ENCODE measurements around the gene PHLDB3.

The PHLDB3 gene

DNA sequence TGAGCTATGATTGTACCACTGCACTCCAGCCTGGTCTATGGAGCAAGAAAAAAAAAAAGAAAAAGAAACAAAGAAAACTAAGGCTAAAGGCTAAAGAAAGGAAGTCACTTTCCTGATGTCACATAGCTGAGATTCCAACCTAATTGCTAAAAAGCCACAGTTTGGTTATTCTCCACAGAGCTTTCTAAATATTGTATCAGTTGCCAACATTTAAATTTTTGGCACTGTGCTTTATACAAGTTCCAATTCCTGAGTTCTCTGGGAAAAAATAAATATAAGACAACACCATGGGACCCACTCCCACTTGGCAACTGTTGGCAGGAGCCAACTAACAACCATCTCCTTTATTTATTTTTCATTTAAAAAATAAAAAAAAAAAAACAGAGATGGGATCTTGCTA lies 27.9 kb downstream of the PHLDB3 start:
- TF ChIP-seq, protein P1, sequence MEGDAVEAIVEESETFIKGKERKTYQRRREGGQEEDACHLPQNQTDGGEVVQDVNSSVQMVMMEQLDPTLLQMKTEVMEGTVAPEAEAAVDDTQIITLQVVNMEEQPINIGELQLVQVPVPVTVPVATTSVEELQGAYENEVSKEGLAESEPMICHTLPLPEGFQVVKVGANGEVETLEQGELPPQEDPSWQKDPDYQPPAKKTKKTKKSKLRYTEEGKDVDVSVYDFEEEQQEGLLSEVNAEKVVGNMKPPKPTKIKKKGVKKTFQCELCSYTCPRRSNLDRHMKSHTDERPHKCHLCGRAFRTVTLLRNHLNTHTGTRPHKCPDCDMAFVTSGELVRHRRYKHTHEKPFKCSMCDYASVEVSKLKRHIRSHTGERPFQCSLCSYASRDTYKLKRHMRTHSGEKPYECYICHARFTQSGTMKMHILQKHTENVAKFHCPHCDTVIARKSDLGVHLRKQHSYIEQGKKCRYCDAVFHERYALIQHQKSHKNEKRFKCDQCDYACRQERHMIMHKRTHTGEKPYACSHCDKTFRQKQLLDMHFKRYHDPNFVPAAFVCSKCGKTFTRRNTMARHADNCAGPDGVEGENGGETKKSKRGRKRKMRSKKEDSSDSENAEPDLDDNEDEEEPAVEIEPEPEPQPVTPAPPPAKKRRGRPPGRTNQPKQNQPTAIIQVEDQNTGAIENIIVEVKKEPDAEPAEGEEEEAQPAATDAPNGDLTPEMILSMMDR (conservative IDR thresholded peaks at IDR 0.05; ENCODE audit: low read depth, low read length) = no peak
- peak; percentile 39 for DNase-seq (ENCODE audit: low read depth)
- no peak overlapping the region for H3K4me3 ChIP-seq (ENCODE audit: low read length)

DNA sequence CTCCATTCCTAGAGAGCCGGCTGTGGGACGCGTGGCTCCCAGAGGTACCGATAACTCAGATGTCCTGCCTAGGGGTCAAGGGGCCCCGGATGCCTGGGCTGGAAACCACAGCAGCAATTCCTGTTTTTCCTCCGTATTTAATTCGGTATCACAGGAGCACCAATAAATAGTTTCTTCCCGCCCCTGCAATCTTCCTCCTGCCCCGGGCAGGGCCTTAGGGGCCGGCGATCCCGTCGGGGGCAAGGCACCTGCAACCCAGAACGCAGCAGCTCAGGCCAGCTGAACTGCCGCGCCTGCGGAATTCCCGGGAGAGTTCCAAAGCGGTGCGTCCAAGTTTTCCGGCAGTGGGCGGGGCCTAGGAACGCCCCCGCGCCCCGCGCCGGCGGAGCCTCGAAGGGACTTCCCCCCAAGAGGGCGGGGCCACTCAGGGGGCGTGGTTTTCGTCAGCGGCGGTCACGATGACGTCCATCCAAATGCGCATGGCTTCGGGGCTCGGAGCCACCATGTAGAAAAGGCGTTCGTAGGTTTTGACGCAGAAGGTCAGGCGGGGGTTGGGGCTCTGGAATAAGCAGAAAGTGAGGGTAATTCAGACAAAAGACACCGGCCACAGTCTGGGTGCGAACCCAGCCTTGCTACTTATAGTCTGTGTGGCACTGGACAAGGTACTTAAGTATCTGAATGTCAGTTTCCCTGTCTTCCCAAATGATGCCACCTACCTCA lies 29.4 kb downstream of the PHLDB3 start:
- peak; percentile 64 for DNase-seq (ENCODE audit: low read depth)
- TF ChIP-seq, protein P1 (conservative IDR thresholded peaks at IDR 0.05; ENCODE audit: low read depth, low read length) = no peak
- peak overlapping the region; percentile 45 for H3K4me3 ChIP-seq (ENCODE audit: low read length)

DNA sequence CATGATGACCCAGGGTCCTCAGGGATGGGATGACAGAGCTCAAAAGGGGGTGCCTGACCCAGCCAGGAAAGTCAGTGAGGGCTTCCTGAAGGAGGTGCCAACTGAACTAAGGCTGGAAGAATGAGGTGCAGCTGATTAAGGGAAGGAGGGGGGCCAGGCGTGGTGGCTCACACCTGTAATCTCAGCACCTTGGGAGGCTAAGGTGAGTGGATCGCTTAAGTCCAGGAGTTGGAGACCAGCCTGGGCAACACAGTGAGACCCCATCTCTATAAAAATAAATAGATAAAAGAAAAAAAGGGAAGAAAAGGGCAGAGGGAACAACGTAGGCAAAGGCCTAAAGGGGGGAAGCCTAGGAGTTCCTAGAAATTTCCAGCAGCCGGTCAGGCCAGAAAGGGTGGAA lies 30.1 kb downstream of the PHLDB3 start:
- DNase-seq (ENCODE audit: low read depth) = no peak

DNA sequence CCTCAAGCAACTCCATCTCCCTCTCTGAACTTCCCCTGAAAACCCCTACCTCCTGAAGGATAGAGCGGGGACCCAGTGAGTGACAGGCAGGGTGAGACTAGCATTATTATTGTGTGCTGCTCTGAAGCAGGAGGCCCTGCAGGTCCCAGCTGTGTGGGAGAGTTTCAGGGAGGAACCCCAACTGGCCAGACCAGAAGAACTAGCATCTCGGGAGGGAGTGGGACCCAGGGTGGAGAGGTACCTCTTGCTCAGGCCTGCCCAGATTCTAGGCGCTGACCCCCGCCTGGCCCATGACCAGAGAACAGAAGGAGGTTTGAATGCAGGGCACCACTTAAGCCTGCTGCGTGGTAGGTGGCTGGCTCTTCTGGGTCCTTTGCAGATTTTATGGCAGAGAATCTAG lies 33.5 kb downstream of the PHLDB3 start:
- TF ChIP-seq, protein P1 (conservative IDR thresholded peaks at IDR 0.05; ENCODE audit: low read depth, low read length) = no peak
- DNase-seq (ENCODE audit: low read depth) = no peak
- H3K4me3 ChIP-seq (ENCODE audit: low read length) = no peak overlapping the region

More for the DNA sequence above, 30.1 kb downstream of the PHLDB3 start:
- H3K4me3 ChIP-seq (ENCODE audit: low read length) = no peak overlapping the region
- TF ChIP-seq, protein P1 (conservative IDR thresholded peaks at IDR 0.05; ENCODE audit: low read depth, low read length) = no peak

DNA sequence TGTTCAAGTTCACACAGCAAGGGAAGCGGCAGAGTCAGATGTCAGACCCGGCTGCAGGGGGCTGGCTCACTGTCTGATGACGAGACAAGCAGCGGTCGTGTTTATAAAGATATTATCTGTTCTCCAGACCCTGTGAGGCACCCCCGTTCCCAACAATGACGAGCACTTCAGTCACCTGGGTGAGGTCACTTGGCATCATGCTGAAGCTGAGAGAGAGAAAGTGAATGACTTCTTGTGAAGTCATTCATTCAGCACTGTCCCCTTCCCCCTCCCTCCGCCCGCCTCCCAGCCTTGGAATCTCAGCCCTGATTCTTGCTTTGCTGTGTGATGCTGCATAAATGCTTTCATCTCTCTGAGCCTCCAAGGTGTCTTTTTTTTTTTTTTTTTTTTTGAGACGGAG lies 34.3 kb downstream of the PHLDB3 start:
- H3K4me3 ChIP-seq (ENCODE audit: low read length) = no peak overlapping the region
- TF ChIP-seq, protein P1 (conservative IDR thresholded peaks at IDR 0.05; ENCODE audit: low read depth, low read length) = no peak
- DNase-seq (ENCODE audit: low read depth) = no peak

DNA sequence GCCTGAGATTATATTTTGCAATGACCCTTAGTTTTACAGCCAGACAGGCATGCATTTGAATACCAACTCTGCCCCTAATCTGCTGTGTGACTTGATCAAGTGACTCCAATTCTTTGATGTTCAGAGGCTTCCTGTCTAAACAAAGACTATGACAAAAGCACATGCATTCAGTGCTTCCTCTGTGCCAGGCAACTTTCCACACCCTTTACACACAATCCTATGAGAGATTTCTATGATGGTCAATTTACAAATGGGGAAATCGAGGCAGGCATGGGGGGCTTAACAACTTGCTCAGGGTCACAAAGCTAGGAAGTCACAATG lies 35.4 kb downstream of the PHLDB3 start:
- no peak overlapping the region for H3K4me3 ChIP-seq (ENCODE audit: low read length)
- no peak for DNase-seq (ENCODE audit: low read depth)
- TF ChIP-seq, protein P1 (conservative IDR thresholded peaks at IDR 0.05; ENCODE audit: low read depth, low read length) = no peak

DNA sequence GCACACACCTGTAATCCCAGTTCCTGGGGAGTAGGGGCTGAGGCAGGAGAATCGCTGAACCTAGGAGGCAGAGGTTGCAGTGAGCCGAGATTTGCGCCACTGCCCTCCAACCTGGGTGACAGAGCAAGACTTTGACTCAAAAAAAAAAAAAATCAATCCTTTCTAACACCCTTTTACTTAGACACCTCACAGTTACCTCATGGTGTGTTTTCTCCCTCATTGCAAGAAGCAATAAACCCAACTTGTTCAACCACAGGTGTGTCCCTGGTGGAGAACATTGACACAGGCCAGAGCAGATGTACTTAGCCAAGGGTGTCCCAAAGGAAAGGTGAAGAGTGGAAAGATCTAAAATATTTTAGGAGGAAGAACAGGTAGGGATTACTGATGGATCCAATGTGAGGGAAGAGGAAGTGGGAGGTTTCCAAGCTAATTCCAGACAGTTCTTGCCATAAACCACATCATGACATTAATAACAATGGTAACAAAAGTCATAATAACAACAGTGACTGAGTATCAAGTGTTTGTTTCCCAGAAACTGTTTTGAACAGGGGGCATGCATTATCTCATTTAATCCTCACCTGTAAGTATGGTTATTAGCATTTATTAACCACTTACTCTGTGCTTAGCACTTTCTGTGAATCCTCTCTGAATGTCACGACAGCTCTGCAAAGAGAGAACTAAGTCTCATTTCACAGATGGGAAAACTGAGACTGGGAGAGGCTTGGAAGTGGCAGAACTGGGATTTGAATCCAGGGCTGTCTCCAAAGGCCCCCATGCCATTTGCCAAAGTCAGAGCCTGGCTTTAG lies 36.0 kb downstream of the PHLDB3 start:
- H3K4me3 ChIP-seq (ENCODE audit: low read length) = no peak overlapping the region
- TF ChIP-seq, protein P1 (conservative IDR thresholded peaks at IDR 0.05; ENCODE audit: low read depth, low read length) = no peak
- no peak for DNase-seq (ENCODE audit: low read depth)

All from retinal pigment epithelial cell (primary cell).